Measurements from ENCODE around the gene SIRT2.

DNA sequence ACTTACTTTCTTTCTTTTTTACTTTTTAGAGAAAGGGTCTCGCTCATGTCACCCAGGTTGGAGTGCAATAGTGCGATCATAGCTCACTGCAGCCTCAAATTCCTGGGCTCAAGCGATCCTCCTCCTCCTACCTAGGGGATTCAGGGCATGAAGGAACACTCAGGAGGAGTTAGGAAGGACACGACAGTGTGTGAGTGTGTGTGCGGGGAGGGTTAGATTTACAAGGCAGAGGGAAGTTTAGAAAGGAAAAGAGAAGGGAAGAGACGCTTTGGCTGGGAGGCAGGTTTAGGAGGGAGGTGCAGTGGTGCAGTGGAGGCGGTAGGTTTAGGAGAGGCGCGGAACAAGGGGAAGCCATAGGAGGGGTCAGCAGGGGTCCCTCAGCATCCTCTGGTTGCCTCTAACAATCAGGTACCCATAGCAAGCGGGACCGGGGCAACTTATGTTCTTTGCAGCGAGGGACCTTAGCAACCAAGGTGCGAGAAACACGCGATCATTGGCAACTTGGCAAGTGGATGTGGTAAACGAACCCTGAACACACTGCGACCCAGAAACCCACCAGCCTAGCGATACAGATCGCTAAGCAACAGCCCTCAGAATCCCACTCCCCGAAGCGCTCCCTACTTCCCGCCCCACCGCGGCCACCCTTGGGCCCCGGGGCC is 501 bp downstream of the SIRT2 start:
- TF ChIP-seq EZH2 (IDR thresholded peaks at IDR 0.05; ENCODE audit: low read length) (no peak), CTCF (optimal IDR thresholded peaks at IDR 0.05 in 1 of 3, IDR thresholded peaks at IDR 0.05 in 1 of 3, conservative IDR thresholded peaks at IDR 0.05 in 1 of 3; ENCODE audit: extremely low read depth in 1 of 3, insufficient read depth in 2 of 3, low read length in 3 of 3) (no peak)
